ENCODE data around the gene AP4E1.
"Not testable (repeated sequence)": the region's sequence is repeated elsewhere in the genome, so short reads cannot be mapped to it uniquely, and the experiment has no call there.

AP4E1 gene

GRCh38 chr15:50889589-50889988 lies 18.9 kb upstream of the AP4E1 start:
- DNase-seq (ENCODE audit: low read depth), result no peak

- no peak for DNase-seq (ENCODE audit: low read depth)
Measured at GRCh38 chr15:50890751-50891150, 17.7 kb upstream of the AP4E1 start.

GRCh38 chr15:50891159-50891558 lies 17.3 kb upstream of the AP4E1 start:
- DNase-seq (ENCODE audit: low read depth), result no peak

GRCh38 chr15:50893976-50894375 lies 14.5 kb upstream of the AP4E1 start:
- DNase-seq (ENCODE audit: low read depth), result no peak

GRCh38 chr15:50901390-50901789 lies 7.1 kb upstream of the AP4E1 start:
- not testable (repeated sequence) for DNase-seq (ENCODE audit: low read depth)

- DNase-seq (ENCODE audit: low read depth), result no peak
Measured at GRCh38 chr15:50904211-50904610, 4.3 kb upstream of the AP4E1 start.

GRCh38 chr15:50905055-50905454 lies 3.4 kb upstream of the AP4E1 start:
- DNase-seq (ENCODE audit: low read depth), result no peak

GRCh38 chr15:50906954-50907600 lies 1.4 kb upstream of the AP4E1 start:
- peak; percentile 70 for DNase-seq (ENCODE audit: low read depth)

GRCh38 chr15:50907601-50908208 lies 778 bp upstream of the AP4E1 start:
- DNase-seq (ENCODE audit: low read depth), result peak; percentile 27

GRCh38 chr15:50909010-50909317 lies 481 bp downstream of the AP4E1 start:
- DNase-seq (ENCODE audit: low read depth), result no peak

GRCh38 chr15:50910426-50910795 lies 1.9 kb downstream of the AP4E1 start:
- DNase-seq (ENCODE audit: low read depth), result not testable (repeated sequence)

- no peak for DNase-seq (ENCODE audit: low read depth)
Measured at GRCh38 chr15:50911001-50911400, 2.5 kb downstream of the AP4E1 start.

- DNase-seq (ENCODE audit: low read depth), result no peak
Measured at GRCh38 chr15:50911621-50912020, 3.1 kb downstream of the AP4E1 start.

- DNase-seq (ENCODE audit: low read depth), result no peak
Measured at GRCh38 chr15:50916400-50916799, 7.9 kb downstream of the AP4E1 start.

GRCh38 chr15:50919359-50919758 lies 10.9 kb downstream of the AP4E1 start:
- DNase-seq (ENCODE audit: low read depth), result not testable (repeated sequence)

GRCh38 chr15:50925281-50925680 lies 16.8 kb downstream of the AP4E1 start:
- DNase-seq (ENCODE audit: low read depth), result no peak

GRCh38 chr15:50929062-50929461 lies 20.6 kb downstream of the AP4E1 start:
- no peak for DNase-seq (ENCODE audit: low read depth)

- no peak for DNase-seq (ENCODE audit: low read depth)
Measured at GRCh38 chr15:50930792-50931191, 22.3 kb downstream of the AP4E1 start.

GRCh38 chr15:50933341-50933740 lies 24.9 kb downstream of the AP4E1 start:
- DNase-seq (ENCODE audit: low read depth), result no peak

- DNase-seq (ENCODE audit: low read depth), result no peak
Measured at GRCh38 chr15:50938525-50938924, 30.0 kb downstream of the AP4E1 start.

- no peak for DNase-seq (ENCODE audit: low read depth)
Measured at GRCh38 chr15:50939911-50940310, 31.4 kb downstream of the AP4E1 start.

- no peak for DNase-seq (ENCODE audit: low read depth)
Measured at GRCh38 chr15:50940506-50940905, 32.0 kb downstream of the AP4E1 start.

GRCh38 chr15:50943638-50944037 lies 35.2 kb downstream of the AP4E1 start:
- no peak for DNase-seq (ENCODE audit: low read depth)

- DNase-seq (ENCODE audit: low read depth), result no peak
Measured at GRCh38 chr15:50944672-50945071, 36.2 kb downstream of the AP4E1 start.
